Transverse colon (tissue), 3 donors: ENCODE results near the gene TOX2.

ENCODE experiments used
- EP300 ChIP-seq: sonication (generic); formaldehyde crosslinking; IDR thresholded peaks from one replicate; pipeline ENCODE4 v1.6.1; 2017; ENCODE audit warnings: antibody characterized with exemption, low read depth
- POLR2AphosphoS5 ChIP-seq, 3 donors: sonication (generic); formaldehyde crosslinking; IDR thresholded peaks; one replicate each; pipeline ENCODE4 v1.6.1; 2016; ENCODE audit warnings: antibody characterized with exemption in 3 of 3

DNA sequence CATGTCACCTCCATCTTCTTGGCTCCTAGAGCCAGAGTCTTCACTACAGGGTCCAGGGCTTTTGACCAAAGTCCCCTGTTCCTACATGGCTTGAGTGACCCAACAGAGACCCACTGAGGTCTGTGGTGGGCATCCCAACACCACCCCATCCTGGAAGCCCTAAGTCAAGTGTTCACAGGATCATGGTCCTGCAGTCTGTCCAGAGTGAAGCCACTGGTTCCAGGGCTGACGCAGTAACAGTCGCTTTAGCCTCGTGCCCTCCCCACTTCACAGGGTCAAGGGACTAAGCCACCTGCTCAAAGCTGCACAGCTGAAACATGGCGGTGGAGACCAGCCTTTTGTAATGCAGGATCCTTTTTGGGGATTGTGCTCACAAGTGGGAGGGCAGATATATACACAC is 138.4 kb downstream of the TOX2 start:
- TF ChIP-seq POLR2AphosphoS5 (IDR thresholded peaks at IDR 0.05) (no peak), EP300 (no peak)
